GM19351 (cell line): ENCODE results near the gene STK38.

Experiments
- ATAC-seq: cut with Tn5 transposase; IDR thresholded peaks from one replicate; pipeline ENCODE4 v1.9.1; 2021; ENCODE audit warnings: mild to moderate bottlenecking, moderate library complexity; ENCODE audit not compliant: unreplicated experiment

Gene STK38

DNA sequence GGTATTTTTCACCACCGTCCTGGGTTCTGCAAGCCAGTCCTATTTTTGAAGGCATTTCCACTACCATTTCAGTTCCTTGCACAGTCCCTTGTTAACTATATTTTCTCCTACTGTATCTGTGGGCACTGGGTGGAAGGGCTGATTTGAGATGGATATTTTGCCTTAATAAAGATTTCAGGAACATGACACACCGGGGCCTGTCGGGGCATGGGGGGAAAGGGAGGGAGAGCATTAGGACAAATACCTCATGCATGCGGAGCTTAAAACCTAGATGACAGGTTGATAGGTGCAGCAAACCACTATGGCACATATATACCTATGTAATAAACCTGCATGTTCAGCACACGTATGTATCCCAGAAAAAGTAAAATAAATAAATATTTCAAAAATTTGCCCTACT, 22.4 kb downstream of the STK38 start:
- no peak for ATAC-seq

DNA sequence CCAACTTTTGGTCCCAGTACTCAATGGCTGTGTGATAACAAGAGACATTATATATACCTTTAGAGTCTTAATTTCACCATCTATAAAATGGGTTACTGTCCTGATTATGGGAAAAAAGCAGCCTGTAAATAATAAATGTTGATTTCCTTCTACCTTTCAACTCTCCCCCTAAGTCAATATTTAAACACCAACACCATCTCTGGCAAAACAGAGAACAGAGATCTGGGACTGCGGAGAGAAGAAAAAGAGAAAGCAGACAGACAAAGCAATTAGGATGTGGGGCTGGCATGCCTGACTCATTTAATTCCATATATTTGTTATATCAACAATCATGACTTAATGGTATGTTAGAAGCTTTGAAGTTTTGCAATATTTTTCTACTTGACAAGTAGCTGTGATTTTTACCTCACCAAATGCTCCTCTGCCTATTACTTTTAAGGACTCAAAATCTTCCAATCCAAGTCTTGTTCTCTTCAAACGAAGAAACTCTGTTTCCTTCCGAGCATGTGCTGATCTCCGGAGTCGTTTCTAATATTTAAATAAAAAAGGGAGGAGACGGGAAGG, 23.3 kb downstream of the STK38 start:
- no peak for ATAC-seq

DNA sequence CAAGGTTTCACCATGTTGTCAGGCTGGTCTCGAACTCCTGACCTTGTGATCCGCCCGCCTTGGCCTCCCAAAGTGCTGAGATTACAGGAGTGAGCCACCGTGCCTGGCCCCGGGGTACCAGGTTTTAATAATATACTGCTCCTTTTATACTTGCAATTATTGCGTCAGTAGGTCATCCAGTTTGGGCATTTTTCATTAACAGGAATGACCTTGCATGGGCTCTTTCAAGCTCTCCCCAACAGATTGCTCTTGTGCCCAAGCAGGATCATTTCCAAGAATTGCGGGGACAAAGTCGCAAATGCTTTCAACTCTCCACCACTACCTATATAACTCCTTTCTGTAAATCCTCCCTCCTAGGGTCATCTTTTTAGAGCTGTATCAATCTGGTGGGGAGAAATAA, 23.8 kb downstream of the STK38 start:
- ATAC-seq = no peak

DNA sequence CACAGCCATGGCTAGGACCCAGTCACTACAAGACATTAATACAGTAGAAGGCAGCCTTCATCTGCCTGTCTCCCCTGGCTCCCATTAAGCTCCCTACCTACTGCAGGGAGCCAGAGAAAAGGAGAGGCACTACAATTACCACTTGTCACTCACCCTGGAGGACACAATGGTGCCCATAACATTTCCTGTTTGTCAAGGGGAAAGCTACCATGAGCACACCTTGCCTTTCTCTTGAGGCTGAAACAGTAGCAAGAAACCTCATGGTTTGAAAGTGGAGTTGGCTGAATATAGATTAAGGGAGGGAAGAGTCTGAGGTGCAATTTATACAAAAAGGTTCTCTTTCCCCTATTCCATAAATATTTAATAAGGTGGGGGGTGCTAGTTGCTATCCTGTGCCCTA, 27.9 kb downstream of the STK38 start:
- ATAC-seq = no peak

DNA sequence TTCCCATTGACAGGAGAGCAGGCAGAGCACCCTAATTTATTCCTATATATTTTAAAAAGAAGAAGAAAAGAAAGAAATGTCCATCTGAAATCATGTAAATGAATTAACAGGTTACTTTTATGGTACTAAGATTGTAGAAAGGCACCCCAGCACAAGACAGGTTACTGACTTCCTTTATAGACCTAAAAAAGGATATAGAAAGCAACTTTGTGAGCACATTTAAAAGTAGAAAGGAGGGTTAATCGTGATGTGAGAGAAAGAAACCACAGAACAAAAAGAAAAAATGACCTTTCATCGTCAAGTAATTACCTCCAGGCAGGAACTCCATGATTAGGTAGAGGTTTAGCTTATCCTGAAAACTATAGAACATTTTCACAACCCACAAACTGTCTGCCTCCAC, 29.9 kb downstream of the STK38 start:
- no peak for ATAC-seq

DNA sequence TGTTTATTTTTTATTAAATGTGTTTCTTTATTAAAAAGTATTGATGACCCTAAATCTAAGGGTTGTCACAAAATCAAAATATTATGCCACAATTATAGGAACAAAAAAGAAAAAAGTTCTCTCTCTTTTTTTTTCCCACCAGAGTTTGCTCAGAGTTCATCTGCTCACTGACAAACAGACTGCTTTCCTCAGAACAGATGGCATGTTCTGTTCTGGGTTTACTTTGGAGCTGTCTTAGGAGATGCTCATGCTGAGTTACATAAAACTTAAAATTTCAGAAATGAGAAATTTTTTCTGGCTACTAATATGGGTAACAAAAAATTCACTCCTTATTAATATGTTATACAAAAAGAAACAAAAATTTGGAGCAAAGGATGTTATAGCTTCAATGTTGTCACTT, 30.3 kb downstream of the STK38 start:
- ATAC-seq = no peak

DNA sequence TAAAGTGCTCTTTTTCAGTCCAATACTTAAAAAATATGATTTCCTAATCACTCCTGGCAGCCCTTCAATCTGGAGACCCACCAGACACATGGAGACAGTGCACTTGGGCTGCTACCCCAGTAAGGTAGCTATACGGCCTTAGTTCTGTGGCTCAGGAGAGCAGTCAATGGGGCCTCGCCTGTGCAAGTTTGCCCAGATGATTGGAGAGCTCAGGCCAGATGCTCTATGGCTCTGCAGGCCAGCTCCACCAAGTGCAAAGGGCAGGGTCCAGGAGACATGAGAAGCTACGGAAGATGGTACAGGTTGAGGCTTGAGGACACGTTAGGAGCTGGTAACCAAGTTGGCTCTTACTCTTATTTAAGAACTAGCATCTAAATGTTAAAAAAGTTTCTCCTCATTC, 30.7 kb downstream of the STK38 start:
- ATAC-seq = no peak

DNA sequence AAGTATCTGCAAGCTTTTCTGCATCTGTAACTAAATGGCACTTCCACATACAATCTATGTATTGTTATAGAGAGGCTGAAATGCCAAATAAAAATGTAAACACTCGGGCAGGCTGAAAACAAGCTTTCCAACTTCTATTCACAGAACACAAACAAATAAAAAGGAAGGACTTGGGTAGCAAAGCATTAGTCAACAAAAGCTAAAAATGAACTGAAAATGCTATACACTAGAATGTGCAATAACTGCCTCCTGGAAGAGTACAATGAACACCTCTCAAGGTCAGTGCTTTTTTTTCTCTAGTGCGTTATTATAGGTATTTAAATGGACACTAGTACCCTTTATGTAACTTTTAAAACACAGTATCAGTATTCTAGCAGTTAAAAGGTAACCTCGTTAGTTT, 31.4 kb downstream of the STK38 start:
- no peak for ATAC-seq

DNA sequence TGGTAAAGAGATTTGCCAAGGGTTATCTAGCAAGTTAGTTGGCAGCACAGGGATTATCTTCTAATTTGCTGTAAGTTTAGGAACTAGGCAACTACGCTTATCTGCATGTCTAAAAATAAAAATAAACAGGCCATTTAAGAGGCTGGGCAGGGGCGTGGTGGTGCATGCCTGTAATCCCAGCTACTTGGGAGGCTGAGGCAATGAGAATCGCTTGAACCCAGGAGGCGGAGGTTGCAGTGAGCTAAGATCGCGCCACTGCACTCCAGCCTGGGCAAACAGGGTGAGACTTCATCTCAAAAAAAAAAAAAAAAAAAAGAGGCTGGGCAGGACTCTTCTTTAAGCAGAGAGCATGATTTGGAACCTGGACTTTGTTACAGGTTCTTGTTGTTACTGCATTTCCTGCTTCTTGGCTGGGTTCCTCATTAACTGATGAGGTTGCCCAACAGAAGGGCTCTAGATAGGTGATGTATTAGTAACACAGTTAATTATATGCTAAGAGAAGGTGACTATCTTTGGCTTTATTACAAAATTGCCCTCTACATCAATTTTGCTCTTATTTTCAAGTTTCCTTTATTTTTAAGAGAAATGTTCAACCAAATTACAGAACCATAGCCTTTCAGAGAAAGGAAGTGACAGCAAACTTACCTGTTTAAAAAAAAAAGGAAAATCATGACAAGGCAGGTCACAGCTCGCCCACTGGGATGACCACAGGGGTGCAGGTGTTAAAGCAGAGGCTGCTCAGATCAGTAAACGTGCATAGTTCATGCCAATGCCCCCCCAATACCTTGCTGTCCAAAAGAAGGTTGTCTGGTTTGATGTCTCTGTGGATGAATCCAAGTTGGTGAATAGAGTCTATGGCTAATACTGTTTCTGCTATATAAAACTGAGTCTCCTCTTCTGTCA, 32.5 kb downstream of the STK38 start:
- no peak for ATAC-seq

DNA sequence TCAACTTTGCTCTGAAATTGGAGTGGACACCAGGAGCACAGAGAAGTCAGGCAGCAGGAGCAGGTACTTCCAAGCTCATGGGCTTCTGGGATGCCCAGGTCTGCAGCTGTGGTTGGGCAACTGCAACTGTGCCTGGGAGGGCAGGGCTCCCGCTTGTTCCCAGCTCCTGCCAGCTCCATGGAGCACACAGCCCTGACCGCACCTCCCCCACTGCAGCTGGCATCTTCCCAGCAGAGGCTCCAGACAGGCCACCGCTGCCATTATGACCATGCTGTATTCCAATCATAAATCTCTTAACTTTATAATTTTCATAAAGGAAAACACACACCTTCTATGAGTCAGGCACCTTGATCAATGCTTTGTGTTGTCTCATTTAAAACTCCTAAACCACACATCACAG, 36.9 kb downstream of the STK38 start:
- ATAC-seq = no peak

DNA sequence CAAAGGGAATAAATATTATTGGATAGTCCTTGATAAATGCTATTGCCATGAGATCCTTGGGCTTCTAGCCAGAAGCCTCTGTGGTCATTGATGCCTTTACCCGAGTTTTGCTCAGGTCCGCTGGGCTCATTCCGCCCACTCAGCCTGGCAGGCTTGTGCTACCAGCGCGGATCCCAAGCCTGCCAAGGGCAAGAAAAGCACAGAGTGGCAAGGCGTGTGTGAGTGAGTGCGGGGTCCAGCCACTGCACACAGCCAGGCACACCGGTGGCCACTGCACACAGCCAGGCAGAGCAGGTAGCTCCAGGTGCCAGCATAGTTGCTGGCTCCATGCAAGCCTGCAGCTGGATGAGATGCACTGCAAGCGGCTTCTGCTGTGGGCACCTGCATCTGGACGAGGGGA, 38.7 kb downstream of the STK38 start:
- ATAC-seq = no peak

DNA sequence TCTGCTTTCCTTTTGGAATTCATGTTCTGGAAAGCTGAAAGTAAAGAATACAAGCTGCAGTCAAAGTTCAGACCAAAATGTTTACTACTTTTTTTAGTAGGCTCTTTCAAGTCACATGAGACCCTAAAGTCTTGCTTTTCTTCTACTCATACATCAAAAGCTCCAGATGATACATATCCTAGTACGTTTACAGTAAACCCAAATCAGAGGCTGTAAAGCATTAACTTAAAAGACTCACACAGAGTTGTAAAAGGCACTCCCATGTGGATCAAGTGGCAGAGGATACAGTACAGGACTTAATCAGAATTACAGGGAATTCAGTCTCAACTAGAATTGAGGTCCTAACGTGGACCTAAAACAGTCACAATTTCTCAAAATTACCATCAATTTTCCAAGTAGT, 40.7 kb downstream of the STK38 start:
- ATAC-seq = no peak

DNA sequence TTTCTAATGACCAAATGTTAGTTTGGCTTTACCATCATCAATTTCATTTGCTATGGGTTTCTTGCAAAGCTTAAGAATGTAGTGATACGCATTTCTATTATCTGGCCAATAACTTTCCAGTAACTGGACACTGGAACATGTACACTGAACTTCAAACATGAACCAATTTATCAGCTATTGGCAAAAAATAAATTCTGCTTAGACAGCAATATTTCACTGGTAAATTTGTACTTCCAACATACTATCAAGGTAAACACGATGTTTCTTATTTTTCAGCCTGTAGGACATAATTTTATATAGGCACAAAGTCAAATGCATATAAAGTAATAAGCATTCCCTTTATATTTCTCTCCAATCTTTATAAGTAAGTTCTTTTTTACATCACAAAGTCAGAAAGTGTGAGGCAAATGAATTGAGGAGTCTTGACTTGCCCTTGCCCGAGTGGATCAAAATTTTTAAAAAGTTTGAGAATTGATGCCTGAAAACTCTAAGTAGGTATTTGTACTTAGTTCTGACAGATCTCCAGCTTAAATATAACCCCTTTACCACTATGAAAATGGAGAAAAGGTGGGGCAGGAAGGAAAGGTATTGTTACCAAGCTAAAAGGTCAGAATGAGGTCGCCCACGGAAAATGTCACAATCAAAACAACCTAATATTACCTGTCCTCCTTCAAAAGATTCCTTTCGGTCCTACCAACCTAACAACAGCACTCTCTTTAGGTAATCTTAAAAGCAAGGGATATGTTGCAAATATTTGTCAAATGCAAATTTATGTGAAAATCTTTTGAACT, 41.3 kb downstream of the STK38 start:
- ATAC-seq = no peak

DNA sequence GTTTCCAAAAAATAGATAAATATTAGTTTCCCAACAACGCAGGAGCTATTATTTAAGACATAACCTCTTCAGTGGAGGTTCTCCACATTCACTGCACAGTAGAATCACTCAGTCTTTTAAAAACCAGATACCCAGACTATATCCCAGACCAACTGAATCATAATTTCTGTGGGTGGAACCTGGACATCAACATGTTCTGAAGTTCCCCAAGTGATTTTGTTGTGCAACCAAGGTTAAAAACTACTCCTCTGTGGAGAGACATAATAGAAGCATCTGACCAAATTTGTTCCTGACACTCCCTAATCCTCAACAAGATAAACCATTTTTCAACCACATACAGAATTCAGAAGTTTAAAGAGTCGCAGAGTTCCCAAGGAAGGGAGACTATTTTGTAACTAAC, 42.3 kb downstream of the STK38 start:
- no peak for ATAC-seq

DNA sequence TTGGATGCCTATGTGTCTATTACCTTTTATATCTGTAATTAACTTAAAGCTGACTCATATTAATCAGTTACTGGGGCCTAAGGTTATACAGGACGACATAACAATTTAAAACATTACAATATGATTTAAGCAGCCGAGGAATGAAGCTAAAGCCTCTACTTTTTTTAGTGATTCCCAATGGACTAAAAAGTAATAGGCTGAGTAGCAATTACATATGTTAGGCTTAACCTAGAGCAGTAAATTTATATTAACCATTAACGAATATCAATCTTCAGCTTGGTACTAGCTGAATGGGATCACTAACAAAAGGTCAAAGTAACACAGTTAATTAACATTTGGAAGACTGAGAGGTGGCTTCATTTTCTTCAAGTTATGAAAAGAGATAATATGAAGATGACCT, 43.1 kb downstream of the STK38 start:
- no peak for ATAC-seq

DNA sequence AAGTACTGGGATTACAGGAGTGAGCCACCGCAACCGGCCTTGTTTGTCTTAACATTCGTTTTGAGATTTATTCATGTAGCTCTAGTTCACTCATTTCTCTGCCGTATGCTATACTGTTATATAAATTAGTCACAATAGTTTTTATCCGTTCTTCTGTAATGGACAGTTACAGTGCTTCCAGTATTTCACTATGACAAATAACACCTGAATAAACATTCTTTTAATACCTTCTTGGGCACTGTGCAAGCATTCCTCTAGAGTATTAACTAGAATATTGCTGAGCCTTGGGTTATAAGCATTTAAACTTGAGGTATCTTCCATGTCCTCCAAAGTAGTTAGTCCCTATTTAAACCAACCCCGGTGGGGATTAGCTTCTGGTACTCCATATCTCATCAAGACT, 45.6 kb downstream of the STK38 start:
- ATAC-seq = no peak

DNA sequence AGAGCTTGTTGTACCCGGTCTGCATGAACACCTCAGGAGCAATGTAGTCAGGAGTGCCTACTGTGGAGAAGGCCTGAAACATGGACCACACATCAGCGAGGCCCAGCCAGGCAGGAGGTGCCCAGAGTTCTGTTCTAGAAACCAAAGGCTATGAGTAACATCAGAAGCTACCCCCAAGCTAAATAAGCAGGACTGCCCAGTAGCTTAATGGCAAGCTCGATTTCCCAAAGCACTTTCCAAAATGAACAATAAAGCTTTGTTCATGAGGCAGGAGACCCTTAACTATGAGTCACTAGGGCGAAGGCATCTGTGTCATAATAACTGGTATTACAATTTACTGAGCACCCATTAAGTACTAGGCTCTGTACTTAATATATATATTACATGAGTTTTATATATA, 47.4 kb downstream of the STK38 start:
- ATAC-seq = no peak

DNA sequence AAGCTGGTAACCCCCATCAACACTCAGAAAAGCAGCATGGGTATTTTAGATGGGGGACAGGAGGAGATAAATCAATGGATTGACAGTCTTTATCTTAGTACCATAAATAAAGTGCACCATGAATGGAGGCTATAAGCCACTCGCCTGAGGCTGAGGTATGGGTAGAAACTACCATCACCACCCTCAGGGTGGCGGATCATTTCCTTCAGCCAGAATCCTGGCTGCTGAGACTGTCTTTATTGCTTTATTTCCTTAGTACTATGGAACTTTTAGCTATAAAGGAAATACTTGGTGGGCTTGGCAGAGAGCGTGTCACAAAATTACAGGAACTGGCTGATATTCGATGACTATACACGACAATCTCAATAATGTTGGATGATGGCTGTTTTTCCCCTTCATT, 52.2 kb downstream of the STK38 start:
- no peak for ATAC-seq

DNA sequence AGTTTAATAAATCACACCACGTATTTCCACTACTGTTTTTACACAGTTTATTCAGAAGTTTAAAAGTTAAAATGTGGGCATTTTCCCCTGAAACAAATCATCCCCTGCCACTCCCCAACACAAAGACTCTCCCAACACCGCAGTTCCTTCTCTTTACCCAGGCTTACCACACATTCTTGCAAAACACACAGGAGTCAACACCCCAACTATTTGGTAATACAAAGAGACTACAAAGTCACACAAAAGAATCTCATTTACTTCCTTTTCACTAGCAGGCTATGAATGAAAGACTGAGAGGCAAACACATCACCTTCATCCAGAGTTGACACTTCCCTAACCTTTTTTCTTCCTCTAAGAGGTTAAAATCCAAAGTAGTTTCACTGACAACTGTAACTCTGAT, 53.4 kb downstream of the STK38 start:
- ATAC-seq = no peak

DNA sequence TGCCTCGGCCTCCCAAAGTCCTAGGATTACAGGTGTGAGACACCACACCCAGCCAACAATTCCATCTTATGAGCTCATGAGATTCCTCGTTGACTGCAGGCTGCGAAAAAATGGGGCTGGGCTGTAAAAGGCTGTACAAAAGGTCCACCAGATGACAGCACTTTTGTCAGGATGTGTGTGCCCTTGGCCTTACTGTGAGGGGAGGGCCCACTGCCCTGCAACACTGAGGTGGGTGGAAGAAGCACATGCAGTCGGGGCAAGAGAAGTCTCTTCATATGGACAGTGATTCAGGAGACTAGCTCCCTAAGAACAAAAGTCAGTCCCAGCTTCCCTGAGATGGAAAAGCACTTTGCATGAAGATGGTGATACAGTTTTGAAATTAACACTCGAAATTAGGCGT, 54.0 kb downstream of the STK38 start:
- ATAC-seq = no peak

DNA sequence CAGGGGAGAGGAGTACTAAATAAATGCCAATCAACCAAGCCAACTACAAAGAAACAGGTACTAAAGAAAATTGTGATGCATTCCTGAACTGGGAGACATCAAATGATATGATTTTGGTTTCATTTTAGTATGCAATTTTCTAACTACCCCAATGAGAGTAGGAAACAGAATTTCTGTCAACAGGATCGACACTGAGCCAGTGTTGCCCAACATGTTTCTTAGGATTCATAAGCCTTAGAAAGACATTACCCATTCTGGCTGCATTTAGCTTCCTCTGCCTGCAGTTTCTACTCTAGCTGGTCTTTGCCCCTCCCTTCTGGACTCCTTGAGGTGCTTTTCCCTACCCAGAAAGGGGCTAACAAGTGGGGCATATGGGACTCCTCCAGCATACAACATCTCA, 54.7 kb downstream of the STK38 start:
- no peak for ATAC-seq

DNA sequence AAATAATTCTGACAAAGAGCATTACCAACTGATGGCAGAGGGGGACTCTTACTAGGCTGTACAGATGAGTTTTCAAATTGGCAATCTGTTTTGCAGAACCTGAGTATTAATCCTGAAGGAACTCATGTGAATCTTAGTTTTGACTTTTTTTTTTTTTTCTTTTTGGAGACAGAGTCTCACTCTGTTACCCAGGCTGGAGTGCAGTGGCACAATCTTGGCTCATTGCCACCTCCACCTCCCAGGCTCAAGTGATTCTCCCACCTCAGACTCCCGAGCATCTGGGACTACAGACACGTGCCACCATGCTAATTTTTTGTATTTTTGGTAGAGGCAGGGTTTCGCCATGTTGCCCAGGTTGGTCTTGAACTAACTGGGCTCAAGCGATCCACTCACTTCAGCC, 55.2 kb downstream of the STK38 start:
- ATAC-seq = no peak
